HCT116 (cell line): ENCODE results near the gene PHLPP2. TPM values are rescaled to one million over a fixed set of nuclear protein-coding genes. Genes with fewer than 3 reads are reported as not detected.

ENCODE experiments used
- ATAC-seq: fragments of 200-7000 bp; cut with Tn5 transposase; 2 replicates; pipeline ENCODE4 v1.9.1; 2020; ENCODE audit warnings: mild to moderate bottlenecking, moderate library complexity
- BruUV-seq: library from RNA; stranded (reverse); fragments of 400-500 nt; replicated peaks from 2 replicates; lab custom pipeline; 2021; lab: Mats Ljungman, UMichigan
- CTCF ChIA-PET: fragments of 300-600 bp; sonication (Branson Sonifier 250); formaldehyde crosslinking; loops from one replicate; lab custom pipeline; 2021; ENCODE audit warnings: antibody characterized with exemption; lab: Charles Lee
- POLR2A ChIA-PET: fragments of 300-600, 350-600 bp; sonication (Branson Sonifier 250); formaldehyde crosslinking; loops from one replicate; lab custom pipeline; 2021; ENCODE audit warnings: antibody characterized with exemption; lab: Charles Lee
- RAD21 ChIA-PET, 2 experiments: fragments of 300-600 bp; sonication (Branson Sonifier 250); formaldehyde crosslinking; loops; one replicate each; lab custom pipeline; 2023; ENCODE audit warnings: low total read pairs in 2 of 2; ENCODE audit not compliant: uncharacterized antibody in 2 of 2, unreplicated experiment in 2 of 2, low non-redundant PET in 1 of 2; lab: Charles Lee
- DNase-seq: peaks from one replicate; pipeline ENCODE4 v3.0.0-alpha.2; 2010; ENCODE audit warnings: low read depth, low spot score
- H2AFZ ChIP-seq: fragments of 200-600 bp; shearing (Covaris generic), sonication (generic); 2 replicates; pipeline ENCODE4 v1.6.1; 2017; ENCODE audit warnings: low read depth, mixed run types, mixed read lengths, antibody characterized with exemption, low read length; ENCODE audit not compliant: poor library complexity, severe bottlenecking
- H3K27ac ChIP-seq: 2 replicates; pipeline ENCODE4 v1.5.1; 2012; ENCODE audit warnings: low read depth, low read length
- H3K27me3 ChIP-seq: fragments of 200-600 bp; sonication (generic); 2 replicates; pipeline ENCODE4 v1.6.1; 2016; ENCODE audit warnings: mixed run types, low read length, mixed read lengths; ENCODE audit not compliant: insufficient read depth
- H3K36me3 ChIP-seq, 2 experiments: fragments of 200-500 bp in 1 of 2; fragments of 200-600 bp in 1 of 2; sonication (Bioruptor generic) in 1 of 2; sonication (generic) in 1 of 2; 2 replicates each; pipeline versions ENCODE4 v1.5.1 to v1.6.1; 2014 to 2016; ENCODE audit warnings: low read length in 2 of 2, inconsistent platforms in 1 of 2, mixed read lengths in 1 of 2, mixed run types in 1 of 2; ENCODE audit not compliant: insufficient read depth in 2 of 2, control insufficient read depth in 1 of 2
- H3K4me1 ChIP-seq, 2 experiments: fragments of 200-600 bp in 1 of 2; sonication (generic) in 1 of 2; 2 replicates each; pipeline versions ENCODE4 v1.5.1 to v1.6.1; 2012 to 2017; ENCODE audit warnings: low read length in 2 of 2, inconsistent platforms in 1 of 2, mild to moderate bottlenecking in 1 of 2, mixed read lengths in 1 of 2, mixed run types in 1 of 2, moderate library complexity in 1 of 2; ENCODE audit not compliant: insufficient read depth in 2 of 2, control insufficient read depth in 1 of 2
- H3K4me2 ChIP-seq: fragments of 200-600 bp; sonication (generic); 2 replicates; pipeline ENCODE4 v1.6.1; 2017; ENCODE audit warnings: mixed run types, low read length, mixed read lengths
- H3K4me3 ChIP-seq, 2 experiments: fragments of 200-600 bp in 1 of 2; sonication (generic) in 1 of 2; replicated peaks in 1 of 2; 2 replicates each; pipeline ENCODE4 v1.5.1; 2011 to 2016; ENCODE audit warnings: low read length in 2 of 2, control low read depth in 1 of 2, low read depth in 1 of 2, mild to moderate bottlenecking in 1 of 2, mixed read lengths in 1 of 2, mixed run types in 1 of 2
- H3K79me2 ChIP-seq: fragments of 200-600 bp; sonication (generic); 2 replicates; pipeline ENCODE4 v1.6.1; 2017; ENCODE audit warnings: mild to moderate bottlenecking, mixed run types, low read length, moderate library complexity, mixed read lengths; ENCODE audit not compliant: insufficient read depth
- H3K9ac ChIP-seq: fragments of 200-600 bp; sonication (generic); 2 replicates; pipeline ENCODE4 v1.6.1; 2016; ENCODE audit warnings: low read length, mixed read lengths
- H3K9me2 ChIP-seq: fragments of 200-600 bp; sonication (generic), shearing (Covaris generic); 2 replicates; pipeline ENCODE4 v1.6.1; 2017; ENCODE audit warnings: mixed run types, mild to moderate bottlenecking, moderate library complexity; ENCODE audit not compliant: insufficient read depth
- H3K9me3 ChIP-seq, 2 experiments: fragments of 200-500 bp in 1 of 2; fragments of 200-600 bp in 1 of 2; sonication (Bioruptor generic) in 1 of 2; sonication (generic) in 1 of 2; 2 replicates each; pipeline ENCODE4 v1.6.1; 2014 to 2017; ENCODE audit warnings: low read length in 2 of 2, mixed read lengths in 2 of 2, inconsistent platforms in 1 of 2, low read depth in 1 of 2, mild to moderate bottlenecking in 1 of 2, mixed run types in 1 of 2, moderate library complexity in 1 of 2; ENCODE audit not compliant: control insufficient read depth in 1 of 2, insufficient read depth in 1 of 2
- H4K20me1 ChIP-seq: fragments of 200-600 bp; sonication (generic), shearing (Covaris generic); 2 replicates; pipeline ENCODE4 v1.6.1; 2017; ENCODE audit warnings: mixed run types, mild to moderate bottlenecking, moderate library complexity; ENCODE audit not compliant: insufficient read depth
- CEBPB ChIP-seq: IDR thresholded peaks from 2 replicates; pipeline ENCODE4 v1.6.1; 2012; ENCODE audit warnings: low read depth
- EZH2 ChIP-seq: fragments of 200-600 bp; sonication (generic); IDR thresholded peaks from 2 replicates; pipeline ENCODE4 v1.6.1; 2017; ENCODE audit warnings: antibody characterized with exemption, mixed run types
- FOSL1 ChIP-seq: IDR thresholded peaks from 2 replicates; pipeline ENCODE4 v1.6.1; 2012; ENCODE audit warnings: low read depth
- POLR2A ChIP-seq: IDR thresholded peaks from 2 replicates; pipeline ENCODE4 v1.7.0; 2011; ENCODE audit warnings: borderline replicate concordance; ENCODE audit not compliant: insufficient read depth, insufficient read length; ENCODE audit errors: extremely low read depth
- RAD21 ChIP-seq: IDR thresholded peaks from 2 replicates; pipeline ENCODE4 v1.6.1; 2012; ENCODE audit warnings: low read depth, mild to moderate bottlenecking
- SIN3A ChIP-seq: IDR thresholded peaks from 2 replicates; pipeline ENCODE4 v1.6.1; 2012; ENCODE audit warnings: low read depth
- SP1 ChIP-seq: IDR thresholded peaks from 2 replicates; pipeline ENCODE4 v1.6.1; 2012; ENCODE audit warnings: low read depth
- TCF7L2 ChIP-seq: IDR thresholded peaks from 2 replicates; pipeline ENCODE4 v1.7.0; 2011; ENCODE audit warnings: borderline replicate concordance, inconsistent platforms; ENCODE audit not compliant: insufficient read depth, insufficient read length; ENCODE audit errors: extremely low read depth
- YY1 ChIP-seq: IDR thresholded peaks from 2 replicates; pipeline ENCODE4 v1.6.1; 2011; ENCODE audit warnings: low read length, low read depth, moderate library complexity, mild to moderate bottlenecking; ENCODE audit not compliant: insufficient replicate concordance; ENCODE audit errors: extremely low read depth
- intact Hi-C: fragments of 100-400 bp; cut with micrococcal nuclease; formaldehyde crosslinking; loops from 2 replicates; pipeline ENCODE4 v1.10.0; 2022
- total RNA-seq: library from RNA; stranded (reverse); gene quantifications from one replicate; pipeline ENCODE4 v1.2.1, GENCODE V29; 2021; ENCODE audit not compliant: unreplicated experiment
- TF ChIP-seq, protein P1 (sequence below): IDR thresholded peaks from 2 replicates; pipeline ENCODE4 v1.6.1; 2011; ENCODE audit warnings: mild to moderate bottlenecking, low read length, moderate library complexity; ENCODE audit not compliant: insufficient replicate concordance; ENCODE audit errors: extremely low read depth
- TF ChIP-seq, protein P2 (sequence below): IDR thresholded peaks from 2 replicates; pipeline ENCODE4 v1.6.1; 2012
- TF ChIP-seq, protein P3 (sequence below): IDR thresholded peaks from 2 replicates; pipeline ENCODE4 v1.6.1; 2012; ENCODE audit warnings: low read depth

The PHLPP2 gene
- total RNA-seq, 1 experiment from 2014 or later, result 9.0 TPM

DNA sequence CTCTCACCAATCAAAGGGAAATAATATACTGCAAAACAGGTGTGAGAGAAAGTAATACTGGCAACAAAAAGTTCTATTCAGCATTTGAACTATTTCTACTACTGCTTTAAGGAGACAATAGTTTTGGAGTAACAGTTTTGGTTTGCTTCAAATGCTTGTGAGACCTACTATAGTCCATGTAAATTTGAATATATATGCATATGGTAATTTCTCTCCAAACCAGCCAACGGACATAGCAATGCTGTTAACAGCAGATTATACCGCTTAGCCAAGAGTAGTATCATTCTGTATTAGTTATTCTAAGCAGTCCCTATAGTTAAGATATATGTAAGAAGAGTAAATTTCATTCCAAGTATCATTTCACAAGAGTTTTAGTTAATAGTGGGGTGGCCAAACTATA, 18.5 kb downstream of the PHLPP2 start:
- Histone ChIP-seq H3K4me3 (no peak overlapping the region), H2AFZ (no peak overlapping the region), H3K4me2 (no peak overlapping the region), H3K27me3 (no peaks in the 10 kb centered on the region), H3K9me3 (no peaks in the 10 kb centered on the region), H3K79me2 (peaks cover 12% of the 10 kb centered on the region), H3K9me2 (no peaks in the 10 kb centered on the region), H3K36me3 (no peaks in the 10 kb centered on the region), H3K27ac (no peak overlapping the region), H3K9ac (no peak overlapping the region), H3K4me1 (peaks cover 30 to 35% of the 10 kb centered on the region in 2 experiments), H4K20me1 (no peaks in the 10 kb centered on the region)
- RAD21 ChIA-PET, result no interaction called here
- BruUV-seq, result no TSS peak
- TF ChIP-seq SIN3A (no peak), YY1 (no peak), SP1 (no peak), CEBPB (no peak), POLR2A (no peak), EZH2 (no peak), FOSL1 (no peak), TCF7L2 (no peak), RAD21 (no peak)
- TF ChIP-seq, protein P1, sequence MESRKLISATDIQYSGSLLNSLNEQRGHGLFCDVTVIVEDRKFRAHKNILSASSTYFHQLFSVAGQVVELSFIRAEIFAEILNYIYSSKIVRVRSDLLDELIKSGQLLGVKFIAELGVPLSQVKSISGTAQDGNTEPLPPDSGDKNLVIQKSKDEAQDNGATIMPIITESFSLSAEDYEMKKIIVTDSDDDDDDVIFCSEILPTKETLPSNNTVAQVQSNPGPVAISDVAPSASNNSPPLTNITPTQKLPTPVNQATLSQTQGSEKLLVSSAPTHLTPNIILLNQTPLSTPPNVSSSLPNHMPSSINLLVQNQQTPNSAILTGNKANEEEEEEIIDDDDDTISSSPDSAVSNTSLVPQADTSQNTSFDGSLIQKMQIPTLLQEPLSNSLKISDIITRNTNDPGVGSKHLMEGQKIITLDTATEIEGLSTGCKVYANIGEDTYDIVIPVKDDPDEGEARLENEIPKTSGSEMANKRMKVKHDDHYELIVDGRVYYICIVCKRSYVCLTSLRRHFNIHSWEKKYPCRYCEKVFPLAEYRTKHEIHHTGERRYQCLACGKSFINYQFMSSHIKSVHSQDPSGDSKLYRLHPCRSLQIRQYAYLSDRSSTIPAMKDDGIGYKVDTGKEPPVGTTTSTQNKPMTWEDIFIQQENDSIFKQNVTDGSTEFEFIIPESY, result no peak
- TF ChIP-seq, protein P2, sequence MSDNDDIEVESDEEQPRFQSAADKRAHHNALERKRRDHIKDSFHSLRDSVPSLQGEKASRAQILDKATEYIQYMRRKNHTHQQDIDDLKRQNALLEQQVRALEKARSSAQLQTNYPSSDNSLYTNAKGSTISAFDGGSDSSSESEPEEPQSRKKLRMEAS, result no peak
- TF ChIP-seq, protein P3, sequence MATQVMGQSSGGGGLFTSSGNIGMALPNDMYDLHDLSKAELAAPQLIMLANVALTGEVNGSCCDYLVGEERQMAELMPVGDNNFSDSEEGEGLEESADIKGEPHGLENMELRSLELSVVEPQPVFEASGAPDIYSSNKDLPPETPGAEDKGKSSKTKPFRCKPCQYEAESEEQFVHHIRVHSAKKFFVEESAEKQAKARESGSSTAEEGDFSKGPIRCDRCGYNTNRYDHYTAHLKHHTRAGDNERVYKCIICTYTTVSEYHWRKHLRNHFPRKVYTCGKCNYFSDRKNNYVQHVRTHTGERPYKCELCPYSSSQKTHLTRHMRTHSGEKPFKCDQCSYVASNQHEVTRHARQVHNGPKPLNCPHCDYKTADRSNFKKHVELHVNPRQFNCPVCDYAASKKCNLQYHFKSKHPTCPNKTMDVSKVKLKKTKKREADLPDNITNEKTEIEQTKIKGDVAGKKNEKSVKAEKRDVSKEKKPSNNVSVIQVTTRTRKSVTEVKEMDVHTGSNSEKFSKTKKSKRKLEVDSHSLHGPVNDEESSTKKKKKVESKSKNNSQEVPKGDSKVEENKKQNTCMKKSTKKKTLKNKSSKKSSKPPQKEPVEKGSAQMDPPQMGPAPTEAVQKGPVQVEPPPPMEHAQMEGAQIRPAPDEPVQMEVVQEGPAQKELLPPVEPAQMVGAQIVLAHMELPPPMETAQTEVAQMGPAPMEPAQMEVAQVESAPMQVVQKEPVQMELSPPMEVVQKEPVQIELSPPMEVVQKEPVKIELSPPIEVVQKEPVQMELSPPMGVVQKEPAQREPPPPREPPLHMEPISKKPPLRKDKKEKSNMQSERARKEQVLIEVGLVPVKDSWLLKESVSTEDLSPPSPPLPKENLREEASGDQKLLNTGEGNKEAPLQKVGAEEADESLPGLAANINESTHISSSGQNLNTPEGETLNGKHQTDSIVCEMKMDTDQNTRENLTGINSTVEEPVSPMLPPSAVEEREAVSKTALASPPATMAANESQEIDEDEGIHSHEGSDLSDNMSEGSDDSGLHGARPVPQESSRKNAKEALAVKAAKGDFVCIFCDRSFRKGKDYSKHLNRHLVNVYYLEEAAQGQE, result no peak
- CTCF ChIA-PET, result no interaction called here
- intact Hi-C loops, result no loop called here
- DNase-seq, result no peak
- POLR2A ChIA-PET, result no interaction called here
- ATAC-seq, result no peak
